ENCODE measurements around the gene IQSEC1. TPM values are rescaled to one million over a fixed set of nuclear protein-coding genes. Genes with fewer than 3 reads are reported as not detected.

IQSEC1 gene
- total RNA-seq, 1 donor from 2014 or later, result 82.3 TPM

GRCh38 chr3:12982619-12983101 is 90.6 kb downstream of the IQSEC1 start:
- peaks cover 3% of the 10 kb centered on the region for H3K36me3 ChIP-seq
- peaks cover 3% of the 10 kb centered on the region for H3K4me1 ChIP-seq
- no peak overlapping the region for H3K4me3 ChIP-seq
- no peaks in the 10 kb centered on the region for H3K9me3 ChIP-seq
- DNase-seq, result no peak
- no peak overlapping the region for H3K27ac ChIP-seq
- H3K27me3 ChIP-seq (ENCODE audit: low read depth), result no peaks in the 10 kb centered on the region
- ATAC-seq, result no peak
- no peak for TF ChIP-seq CTCF (IDR thresholded peaks at IDR 0.05)
- intact Hi-C loops (cut with DNase I), result no loop called here

GRCh38 chr3:12981306-12982275 is 91.6 kb downstream of the IQSEC1 start:
- Histone ChIP-seq H3K9me3 (no peaks in the 10 kb centered on the region), H3K36me3 (peaks cover 3% of the 10 kb centered on the region), H3K27me3 (ENCODE audit: low read depth) (no peaks in the 10 kb centered on the region), H3K4me1 (peaks cover 3% of the 10 kb centered on the region), H3K27ac (no peak overlapping the region), H3K4me3 (no peak overlapping the region)
- no peak for DNase-seq
- ATAC-seq, result no peak
- intact Hi-C loops (cut with DNase I), result no loop called here
- TF ChIP-seq CTCF (IDR thresholded peaks at IDR 0.05), result no peak

GRCh38 chr3:12980596-12981290 is 92.5 kb downstream of the IQSEC1 start:
- TF ChIP-seq CTCF (IDR thresholded peaks at IDR 0.05), result no peak
- H3K27ac ChIP-seq, result no peak overlapping the region
- no peaks in the 10 kb centered on the region for H3K9me3 ChIP-seq
- peaks cover 3% of the 10 kb centered on the region for H3K4me1 ChIP-seq
- H3K27me3 ChIP-seq (ENCODE audit: low read depth), result no peaks in the 10 kb centered on the region
- no peak overlapping the region for H3K4me3 ChIP-seq
- H3K36me3 ChIP-seq, result peaks cover 3% of the 10 kb centered on the region
- no peak for DNase-seq
- intact Hi-C loops (cut with DNase I), result no loop called here
- ATAC-seq, result no peak

GRCh38 chr3:12979947-12980487 is 93.2 kb downstream of the IQSEC1 start:
- Histone ChIP-seq H3K4me1 (peaks cover 3% of the 10 kb centered on the region), H3K27me3 (ENCODE audit: low read depth) (no peaks in the 10 kb centered on the region), H3K36me3 (peaks cover 3% of the 10 kb centered on the region), H3K27ac (no peak overlapping the region), H3K4me3 (no peak overlapping the region), H3K9me3 (no peaks in the 10 kb centered on the region)
- TF ChIP-seq CTCF (IDR thresholded peaks at IDR 0.05), result no peak
- DNase-seq (no peak), ATAC-seq (no peak)
- intact Hi-C loops (cut with DNase I), result no loop called here

GRCh38 chr3:12979151-12979946 is 93.9 kb downstream of the IQSEC1 start:
- H3K4me1 ChIP-seq, result peaks cover 8% of the 10 kb centered on the region
- no peak for ATAC-seq
- H3K36me3 ChIP-seq, result peaks cover 3% of the 10 kb centered on the region
- intact Hi-C loops (cut with DNase I), result no loop called here
- TF ChIP-seq CTCF (IDR thresholded peaks at IDR 0.05), result no peak
- H3K9me3 ChIP-seq, result no peaks in the 10 kb centered on the region
- H3K27me3 ChIP-seq (ENCODE audit: low read depth), result no peaks in the 10 kb centered on the region
- no peak for DNase-seq
- H3K4me3 ChIP-seq, result no peak overlapping the region
- H3K27ac ChIP-seq, result no peak overlapping the region

Measured in lower lobe of right lung (tissue), 2 donors.